ENCODE data around the gene CENPH.
"Not testable (repeated sequence)": the region's sequence is repeated elsewhere in the genome, so short reads cannot be mapped to it uniquely, and the experiment has no call there.

The CENPH gene

GRCh38 chr5:69189162-69190086 lies at the start of gene CENPH:
TSS of gene CENPH (plus strand) at chr5:69189583. CDS start at chr5:69189635, 52 bp downstream.
- peak; percentile 82 for DNase-seq

DNA sequence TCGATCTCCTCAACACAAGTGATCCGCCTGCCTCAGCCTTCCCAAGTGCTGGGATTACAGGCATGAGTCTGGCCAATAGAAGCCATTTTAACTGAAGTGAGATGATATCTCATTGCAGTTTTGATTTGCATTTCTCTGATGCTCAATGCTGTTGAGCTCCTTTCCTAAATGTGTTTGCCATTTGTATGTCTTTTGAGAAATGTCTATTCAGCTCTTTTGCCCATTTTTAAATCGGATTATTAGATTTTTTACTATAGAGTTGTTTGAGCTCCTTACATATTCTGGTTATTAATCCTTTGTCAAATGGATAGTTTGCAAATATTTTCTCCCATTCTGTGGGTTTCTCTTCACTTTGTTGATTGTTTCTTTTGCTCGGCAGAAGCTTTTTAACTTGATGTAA lies 49.1 kb upstream of the CENPH start:
- not testable (repeated sequence) for DNase-seq

DNA sequence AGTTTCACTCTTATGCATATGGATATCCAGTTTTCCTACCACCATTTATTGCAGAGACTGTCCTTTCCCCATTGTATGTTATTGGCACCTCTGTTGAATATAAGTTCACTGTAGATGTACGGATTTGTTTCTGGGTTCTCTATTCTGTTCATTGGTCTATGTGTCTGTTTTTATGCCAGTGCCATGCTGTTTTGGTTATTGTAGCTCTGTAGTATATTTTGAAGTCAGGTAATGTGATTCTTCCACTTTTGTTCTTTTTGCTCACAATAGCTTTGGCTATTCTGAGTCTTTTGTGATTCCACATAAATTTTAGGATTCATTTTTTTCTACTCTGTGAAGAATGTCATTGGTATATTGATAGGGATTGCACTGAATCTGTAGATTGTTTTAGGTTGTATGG lies 48.6 kb upstream of the CENPH start:
- no peak for DNase-seq

DNA sequence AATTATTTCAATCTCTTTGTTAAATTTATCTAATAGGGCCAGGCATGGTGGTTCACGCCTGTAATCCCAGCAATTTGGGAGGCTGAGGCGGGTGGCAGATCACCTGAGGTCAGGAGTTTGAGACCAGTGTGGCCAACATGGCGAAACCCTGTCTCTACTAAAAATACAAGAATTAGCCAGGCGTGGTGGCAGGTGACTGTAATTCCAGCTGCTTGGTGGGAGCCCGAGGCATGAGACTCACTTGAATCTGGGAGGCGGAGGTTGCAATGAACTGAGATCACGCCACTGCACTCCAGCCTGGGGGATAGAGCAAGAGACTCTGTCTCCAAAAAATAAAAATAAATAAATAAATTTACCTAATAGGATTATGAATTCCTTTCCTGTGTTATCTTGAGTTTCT lies 40.8 kb upstream of the CENPH start:
- not testable (repeated sequence) for DNase-seq

- no peak for DNase-seq
Observed at GRCh38 chr5:69148981-69149675, 40.3 kb upstream of the CENPH start.

DNA sequence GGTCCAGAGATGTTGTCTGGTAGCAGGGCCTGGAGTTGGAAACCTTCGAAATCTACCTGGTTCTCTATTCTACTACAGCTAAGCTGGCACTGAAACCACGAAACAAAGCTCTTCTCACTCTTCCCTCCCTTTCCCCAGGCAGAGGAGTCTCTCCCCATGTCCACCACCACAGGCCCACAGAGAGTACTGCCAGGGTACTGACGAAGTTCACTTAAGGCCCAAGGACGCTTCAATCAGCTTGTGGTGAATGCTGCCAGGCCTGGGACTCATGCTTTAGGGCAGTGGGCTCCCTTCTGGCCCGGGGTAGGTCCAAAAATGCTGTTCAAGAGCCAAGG lies 39.7 kb upstream of the CENPH start:
- DNase-seq: no peak

- no peak for DNase-seq
Observed at GRCh38 chr5:69152731-69153130, 36.7 kb upstream of the CENPH start.

DNA sequence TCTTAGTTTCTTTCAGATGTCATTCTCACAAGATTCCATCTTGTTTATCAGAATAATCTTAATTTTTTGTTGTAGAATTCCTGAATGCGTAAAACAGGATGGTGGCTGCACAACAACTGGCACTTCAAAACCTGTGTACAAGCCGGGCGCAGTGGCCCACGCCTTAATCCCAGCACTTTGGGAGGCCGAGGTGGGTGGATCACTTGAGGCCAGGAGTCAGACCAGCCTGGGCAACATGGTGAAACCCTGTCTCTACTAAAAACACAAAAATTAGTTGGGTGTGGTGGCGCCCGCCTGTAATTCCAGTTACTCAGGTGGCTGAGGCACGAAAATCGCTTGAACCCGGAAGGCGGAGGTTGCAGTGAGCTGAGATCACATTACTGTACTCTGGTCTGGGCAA lies 32.9 kb upstream of the CENPH start:
- DNase-seq: no peak

DNA sequence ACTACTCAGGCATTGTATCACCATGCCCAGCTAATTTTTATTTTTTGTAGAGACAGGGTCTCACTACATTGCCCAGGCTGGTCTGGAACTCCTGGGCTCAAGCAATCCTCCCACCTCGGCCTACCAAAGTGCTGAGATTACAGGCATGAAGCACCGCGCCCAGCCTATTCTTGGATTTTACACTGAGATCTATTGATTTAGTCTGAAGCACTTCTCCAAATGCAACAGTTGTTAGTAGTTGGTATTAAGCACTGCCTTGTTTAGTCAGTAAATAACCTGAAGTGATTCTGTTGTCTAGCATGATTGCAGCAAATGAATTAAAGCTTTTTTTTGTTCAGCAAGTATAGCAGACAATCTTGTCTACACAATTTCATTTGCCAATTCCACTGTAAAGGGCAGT lies 31.3 kb upstream of the CENPH start:
- no peak for DNase-seq

DNA sequence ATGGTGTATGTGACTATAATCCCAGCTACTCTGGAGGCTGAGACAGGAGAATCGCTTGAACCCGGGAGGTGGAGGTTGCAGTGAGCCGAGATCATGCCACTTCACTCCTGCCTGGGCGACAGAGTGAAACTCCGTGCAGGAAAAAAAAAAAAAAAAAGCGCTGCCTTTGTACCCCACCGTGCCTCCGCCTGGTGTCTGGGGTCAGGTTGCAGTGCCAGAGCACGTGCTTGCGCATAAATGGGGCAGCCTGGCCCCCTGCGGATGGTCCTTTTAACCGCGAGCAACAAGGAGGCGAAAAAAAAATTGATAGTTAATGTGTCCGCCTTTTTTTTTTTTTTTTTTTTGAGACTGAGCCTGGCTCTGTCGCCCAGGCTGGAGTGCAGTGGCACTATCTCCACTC lies 28.7 kb upstream of the CENPH start:
- no peak for DNase-seq

GRCh38 chr5:69166686-69167492 lies 22.5 kb upstream of the CENPH start, which contains the start of gene CCNB1:
TSS of gene CCNB1 (plus strand) at chr5:69167150. CDS start at chr5:69167263, 113 bp downstream.
- DNase-seq: peak; percentile 98

DNA sequence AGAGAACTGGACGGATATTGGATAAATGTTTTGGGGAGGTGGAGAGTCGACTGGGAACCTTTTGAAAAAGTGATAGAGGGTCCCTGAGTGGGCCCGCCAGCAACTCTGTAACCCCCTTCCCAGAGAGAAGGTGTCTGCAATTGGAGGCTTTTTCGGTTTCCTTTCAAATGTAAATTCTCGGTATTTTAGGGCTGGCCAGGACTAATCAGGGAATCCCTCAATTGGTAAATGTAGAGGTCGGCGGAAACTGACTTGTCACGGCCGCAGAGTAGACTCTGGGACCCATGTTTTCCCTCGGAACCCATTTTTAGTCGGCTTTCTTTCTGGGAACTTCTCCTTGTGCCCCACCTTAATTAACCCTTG lies 21.9 kb upstream of the CENPH start:
- DNase-seq: no peak

GRCh38 chr5:69167929-69168328 lies 21.5 kb upstream of the CENPH start:
- no peak for DNase-seq

DNA sequence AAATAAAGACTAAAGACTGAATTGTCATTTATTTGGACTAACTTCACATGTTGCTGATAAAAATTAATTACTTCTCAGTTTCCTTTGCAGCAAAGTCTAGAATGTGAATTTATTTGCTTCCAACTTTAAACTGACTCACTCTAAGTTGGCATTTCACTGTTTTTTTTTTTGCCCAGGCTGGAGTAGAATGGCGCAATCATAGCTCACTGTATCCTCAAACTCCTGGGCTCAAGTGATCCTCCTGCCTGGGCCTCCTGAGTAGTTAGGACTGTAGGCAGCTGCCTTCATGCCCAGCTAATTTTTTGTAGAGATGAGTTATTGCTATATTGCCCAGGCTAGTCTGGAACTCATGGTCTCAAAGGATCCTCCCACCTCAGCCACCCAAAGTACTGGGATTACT lies 18.9 kb upstream of the CENPH start:
- DNase-seq: no peak

DNA sequence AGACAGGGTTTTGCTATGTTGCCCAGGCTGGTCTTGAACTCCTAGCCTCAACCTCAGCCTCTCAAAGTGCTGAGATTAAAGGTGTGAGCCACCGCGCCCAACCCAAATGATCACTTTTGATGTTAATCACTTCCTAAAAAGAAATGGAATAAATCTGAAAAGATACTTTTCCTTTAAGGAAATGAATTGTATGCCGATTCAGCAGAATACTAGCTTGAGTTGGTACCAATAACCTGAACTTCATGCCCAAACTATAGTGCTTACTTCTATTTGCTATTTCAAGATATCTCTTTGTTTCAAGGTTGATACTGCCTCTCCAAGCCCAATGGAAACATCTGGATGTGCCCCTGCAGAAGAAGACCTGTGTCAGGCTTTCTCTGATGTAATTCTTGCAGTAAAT lies 18.4 kb upstream of the CENPH start:
- DNase-seq: no peak

GRCh38 chr5:69181659-69182293 lies 7.6 kb upstream of the CENPH start:
- DNase-seq: not testable (repeated sequence)

- DNase-seq: no peak
Observed at GRCh38 chr5:69184621-69185020, 4.8 kb upstream of the CENPH start.

DNA sequence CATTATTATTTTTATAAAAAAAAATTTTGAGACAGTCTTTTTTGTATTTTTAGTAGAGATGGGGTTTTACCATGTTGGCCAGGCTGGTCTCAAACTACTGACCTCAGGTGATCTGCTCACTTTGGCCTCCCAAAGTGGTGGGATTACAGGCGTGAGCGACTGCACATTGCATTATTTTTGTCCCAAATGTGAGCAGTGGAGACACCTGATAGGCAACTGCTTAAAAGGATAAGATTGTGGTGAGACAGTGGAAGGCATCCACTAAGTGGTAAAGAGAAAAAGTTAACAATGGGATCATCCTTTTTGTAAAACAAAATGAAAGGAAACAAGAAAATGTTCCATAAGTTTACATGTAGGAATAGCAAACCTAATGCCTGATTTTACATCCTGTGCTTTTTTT lies 2.0 kb upstream of the CENPH start:
- DNase-seq: no peak

GRCh38 chr5:69188811-69189161 lies 597 bp upstream of the CENPH start:
- DNase-seq: no peak

GRCh38 chr5:69202497-69202896 lies 13.1 kb downstream of the CENPH start:
- DNase-seq: no peak

DNA sequence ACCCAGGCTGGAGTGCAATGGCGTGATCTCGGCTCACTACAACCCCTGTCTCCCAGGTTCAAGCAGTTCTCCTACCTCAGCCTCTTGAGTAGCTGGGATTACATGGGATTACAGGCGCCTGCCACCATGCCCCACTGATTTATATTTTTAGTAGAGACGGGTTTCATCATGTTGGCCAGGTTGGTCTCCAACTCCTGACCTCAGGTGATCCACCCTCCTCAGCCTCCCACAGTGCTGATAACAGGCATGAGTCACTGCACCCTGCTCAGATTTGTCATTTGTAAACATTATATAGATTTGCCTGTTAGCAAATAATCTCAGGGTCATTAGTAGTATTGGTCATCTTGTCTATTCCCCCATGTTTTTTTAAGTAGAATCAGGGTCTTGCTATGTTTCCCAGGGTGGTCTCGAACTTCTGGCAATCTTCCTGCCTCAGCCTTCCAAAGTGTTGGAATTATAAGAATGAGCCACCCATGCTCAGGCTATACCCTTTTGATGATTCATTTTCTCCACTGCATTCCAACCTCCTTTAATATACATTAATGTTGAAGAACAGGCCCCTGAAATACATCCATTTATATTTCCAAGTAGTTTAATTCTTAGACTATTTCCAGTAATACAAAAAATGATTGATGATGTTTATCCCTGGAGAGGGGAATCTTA lies 17.3 kb downstream of the CENPH start:
- peak; percentile 40 for DNase-seq

DNA sequence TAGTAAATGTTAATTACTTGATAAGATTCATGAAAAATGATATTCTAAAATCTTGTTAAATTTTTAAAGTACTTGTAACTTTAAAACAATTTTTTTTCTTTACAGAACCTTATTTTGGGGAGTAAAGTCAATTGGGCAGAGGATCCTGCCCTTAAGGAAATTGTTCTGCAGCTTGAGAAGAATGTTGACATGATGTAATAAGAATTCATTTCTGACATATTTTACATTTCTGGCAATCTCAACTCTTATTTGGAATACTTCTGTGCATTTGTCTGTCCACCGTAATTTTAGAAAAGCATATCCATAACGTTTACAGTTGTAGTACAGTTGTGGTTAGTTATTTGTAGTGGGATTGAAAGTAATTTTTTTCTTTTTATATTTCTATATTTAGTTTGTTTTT lies 20.2 kb downstream of the CENPH start:
- no peak for DNase-seq

DNA sequence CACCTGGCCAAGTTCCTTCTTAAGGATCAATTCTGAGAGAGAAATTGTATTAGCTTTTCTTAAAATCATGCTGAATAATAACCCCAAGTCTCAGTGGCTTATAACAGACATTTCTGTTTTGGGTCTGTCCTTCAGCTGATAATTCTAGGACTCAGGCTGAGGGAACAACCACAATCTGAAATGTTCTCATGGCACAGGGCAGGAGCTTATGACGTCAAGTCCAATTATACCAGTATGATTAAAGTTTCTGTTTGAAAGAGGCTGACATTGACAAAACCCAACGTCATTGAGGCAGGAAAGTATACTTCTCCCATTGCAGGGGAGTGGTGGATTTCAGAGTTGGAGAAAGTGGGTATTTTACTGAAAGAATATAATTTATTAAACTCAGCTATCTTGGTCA lies 21.8 kb downstream of the CENPH start:
- DNase-seq: no peak

Data from NCI-H226 (cell line).